Ovary (tissue), 9 donors: ENCODE measurements around the gene SLC22A1. TPM values are rescaled to one million over a fixed set of nuclear protein-coding genes. Genes with fewer than 3 reads are reported as not detected.

Source experiments
- DNase-seq, 5 donors: peaks; one replicate each; pipeline ENCODE4 v3.0.0-alpha.2; 2019 to 2020
- H3K27ac ChIP-seq, 2 donors: fragments of 200-600 bp; one replicate each; pipeline versions ENCODE4 v1.5.1 to v1.8.0; 2019 to 2022
- H3K27me3 ChIP-seq: fragments of 200-600 bp; one replicate; pipeline ENCODE4 v1.8.0; 2022
- H3K36me3 ChIP-seq: fragments of 200-600 bp; sonication (generic); one replicate; pipeline ENCODE4 v1.5.1; 2019
- H3K4me1 ChIP-seq: one replicate; pipeline ENCODE4 v1.8.1; 2013; ENCODE audit warnings: mild to moderate bottlenecking, moderate library complexity; ENCODE audit not compliant: insufficient read depth
- H3K4me3 ChIP-seq: fragments of 200-600 bp; sonication (generic); one replicate; pipeline ENCODE4 v1.5.1; 2017
- H3K9me3 ChIP-seq, 2 donors: fragments of 200-600 bp in 1 of 2; sonication (generic) in 1 of 2; one replicate each; pipeline versions ENCODE4 v1.5.1 to v1.8.1; 2013 to 2019; ENCODE audit warnings: mild to moderate bottlenecking in 1 of 2, moderate library complexity in 1 of 2
- CTCF ChIP-seq, 3 donors: fragments of 450-650 bp in 2 of 3; fragments of 200-600 bp in 1 of 3; IDR thresholded peaks; one replicate each; pipeline versions ENCODE4 v1.5.1 to v1.8.0; 2016 to 2022; ENCODE audit warnings: antibody characterized with exemption in 3 of 3, mild to moderate bottlenecking in 1 of 3
- EP300 ChIP-seq: sonication (generic); formaldehyde crosslinking; IDR thresholded peaks from one replicate; pipeline ENCODE4 v1.6.1; 2017; ENCODE audit warnings: antibody characterized with exemption
- POLR2A ChIP-seq: fragments of 450-650 bp; IDR thresholded peaks from one replicate; pipeline ENCODE4 v1.6.1; 2017; ENCODE audit warnings: antibody characterized with exemption, mild to moderate bottlenecking, moderate library complexity
- WGBS, 3 donors: extraction: QIAGEN DNeasy Blood & Tissue Kit in 1 of 3; methylation state at CpG; one replicate each; pipeline versions ENCODE4 v1.1.5 to v1.1.7; 2013 to 2017; 5-methylcytosine and 5-hydroxymethylcytosine counted together
- intact Hi-C, 4 donors: fragments of 100-400 bp; cut with DNase I; formaldehyde crosslinking; loops; one replicate each; pipeline versions ENCODE4 v1.11.0 to v1.15.1; 2022 to 2023
- polyA plus RNA-seq, 2 donors: library from polyadenylated mRNA; stranded (reverse); fragments of 200-250 nt in 1 of 2; fragments of 350-450 nt in 1 of 2; fragmentation: Illumina TruSeq in 1 of 2; extraction: RNeasy Lipid Tissue Mini Kit (QIAGEN cat#74804) in 1 of 2; gene quantifications; one replicate each; pipeline ENCODE4 v1.2.3, GENCODE V29; 2013 to 2014
- total RNA-seq, 7 donors: library from RNA; depleted of rRNA in 2 of 7; stranded (reverse); fragments of >200 nt in 2 of 7; fragmentation: NEBNext Ultra II Directional in 3 of 7; extraction: Animal tissue kit (Norgen Biotek cat#: 25700) in 3 of 7; gene quantifications; one replicate each; pipeline versions ENCODE4 v1.1.0 to v1.2.4, GENCODE V29; 2016 to 2023
- donor health status: DM: no; HTN: no; CAD: no; lungs with moderate emphysema.
- donor health status: DM: no; HTN: no; CAD: no.
- donor health status: Bipolar disorder and iron deficiency.
- donor health status: DM: yes; HTN: yes; CAD: no.
- donor health status: DM: no; HTN: no; CAD: no.
- donor health status: DM: yes; HTN: yes; CAD: no.

SLC22A1 gene
- total and polyA plus RNA-seq, 9 donors, result 0.23 to 2.4 (median 1.1) TPM; not detected in 1

GRCh38 chr6:160116411-160116810 lies 5.2 kb upstream of the SLC22A1 start:
- intact Hi-C loops, result no loop called here
- Histone ChIP-seq H3K27ac (no peak overlapping the region), H3K4me1 (no peaks in the 10 kb centered on the region), H3K4me3 (no peak overlapping the region), H3K27me3 (no peaks in the 10 kb centered on the region), H3K9me3 (no peaks in the 10 kb centered on the region), H3K36me3 (no peaks in the 10 kb centered on the region)
- no peak for TF ChIP-seq EP300
- TF ChIP-seq POLR2A, result no peak
- no peak for TF ChIP-seq CTCF (IDR thresholded peaks at IDR 0.05)
- 95 to 100% (median 96%) methylated on average over 2 of the region's 2 CpGs for WGBS, 3 donors
- no peak for DNase-seq

GRCh38 chr6:160117137-160117536 lies 4.5 kb upstream of the SLC22A1 start:
- WGBS, 3 donors, result 98% methylated on average over 6 of the region's 6 CpGs

DNA sequence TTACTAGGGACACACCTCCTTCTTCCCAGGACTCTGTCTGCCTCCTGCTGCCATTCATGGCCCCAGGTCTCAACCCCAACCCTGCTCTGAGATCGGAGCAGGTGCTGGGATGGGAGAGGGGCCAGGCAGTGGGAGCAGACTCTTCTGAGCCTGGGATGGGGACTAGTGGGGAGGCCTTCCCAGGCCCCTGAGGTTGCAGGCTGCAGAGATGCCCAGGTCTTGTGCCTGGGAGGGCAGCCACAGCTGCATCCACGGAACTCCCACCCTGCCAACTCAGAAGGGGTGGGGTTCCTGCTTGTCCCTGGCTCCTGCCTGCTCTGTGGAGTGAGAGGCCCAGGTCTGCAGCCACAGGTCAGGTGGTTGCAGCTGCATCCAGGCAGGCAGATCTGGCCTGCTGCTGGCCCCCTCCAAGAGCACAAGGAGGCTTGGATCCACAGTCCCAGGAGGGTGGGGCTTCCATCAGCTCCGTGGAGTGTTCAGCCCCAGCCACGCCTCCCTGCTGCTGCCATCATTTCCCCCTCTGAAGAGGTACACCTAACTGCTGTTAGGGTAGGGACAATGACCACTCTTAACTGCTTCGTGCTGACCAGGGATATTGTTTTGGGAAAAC lies 2.9 kb upstream of the SLC22A1 start:
- DNase-seq, result no peak
- Histone ChIP-seq H3K4me3 (no peak overlapping the region), H3K27ac (no peak overlapping the region), H3K36me3 (no peaks in the 10 kb centered on the region), H3K4me1 (no peaks in the 10 kb centered on the region), H3K9me3 (no peaks in the 10 kb centered on the region), H3K27me3 (no peaks in the 10 kb centered on the region)
- intact Hi-C loops, result no loop called here
- 82 to 91% (median 91%) methylated on average over 4 to 5 of the region's 5 CpGs for WGBS, 3 donors
- TF ChIP-seq POLR2A, result no peak
- no peak for TF ChIP-seq CTCF (IDR thresholded peaks at IDR 0.05)
- TF ChIP-seq EP300, result no peak

More at GRCh38 chr6:160117137-160117536, 4.5 kb upstream of the SLC22A1 start:
- no peaks in the 10 kb centered on the region for H3K9me3 ChIP-seq
- no peak for DNase-seq
- no peak overlapping the region for H3K4me3 ChIP-seq
- H3K27ac ChIP-seq, result no peak overlapping the region
- no peaks in the 10 kb centered on the region for H3K27me3 ChIP-seq
- H3K36me3 ChIP-seq, result no peaks in the 10 kb centered on the region
- no peaks in the 10 kb centered on the region for H3K4me1 ChIP-seq
- TF ChIP-seq CTCF (IDR thresholded peaks at IDR 0.05) (no peak), POLR2A (no peak), EP300 (no peak)
- intact Hi-C loops, result no loop called here

DNA sequence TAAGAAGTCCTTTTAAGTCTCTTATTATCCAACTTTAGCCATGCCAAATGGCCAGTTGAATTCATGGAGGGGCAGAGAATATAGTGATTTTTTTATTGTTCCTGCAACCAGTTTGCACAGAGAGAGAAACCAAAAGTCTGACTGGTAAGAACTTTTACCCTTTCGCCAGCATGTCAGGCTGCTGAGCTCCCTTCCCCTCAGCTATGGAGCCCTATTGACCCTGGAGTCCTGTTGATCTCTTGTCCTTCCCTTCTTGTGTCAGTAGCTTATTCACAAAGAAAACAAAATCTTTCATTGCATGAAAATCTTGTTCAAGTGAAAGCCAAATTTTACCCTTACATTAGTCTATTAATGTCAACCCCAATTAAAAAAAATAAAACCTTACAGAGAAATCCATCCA lies 1.5 kb upstream of the SLC22A1 start:
- Histone ChIP-seq H3K36me3 (no peaks in the 10 kb centered on the region), H3K27me3 (no peaks in the 10 kb centered on the region), H3K9me3 (no peaks in the 10 kb centered on the region), H3K27ac (no peak overlapping the region), H3K4me3 (no peak overlapping the region), H3K4me1 (no peaks in the 10 kb centered on the region)
- intact Hi-C loops, result no loop called here
- TF ChIP-seq EP300, result no peak
- no peak for TF ChIP-seq POLR2A
- no peak for TF ChIP-seq CTCF (IDR thresholded peaks at IDR 0.05)
- WGBS, 3 donors, result 89 to 93% (median 89%) methylated on average over 1 of the region's 1 CpG
- no peak for DNase-seq
